Activated CD4-positive, alpha-beta T cell treated with anti-CD3 and anti-CD28 coated beads for 48 hours (primary cell): ENCODE data around the gene PLCH1.
"Not testable (repeated sequence)": the region's sequence is repeated elsewhere in the genome, so short reads cannot be mapped to it uniquely, and the experiment has no call there.

Experiments used
- DNase-seq: peaks from one replicate; pipeline ENCODE4 v3.0.0-alpha.2; 2020

The PLCH1 gene

DNA sequence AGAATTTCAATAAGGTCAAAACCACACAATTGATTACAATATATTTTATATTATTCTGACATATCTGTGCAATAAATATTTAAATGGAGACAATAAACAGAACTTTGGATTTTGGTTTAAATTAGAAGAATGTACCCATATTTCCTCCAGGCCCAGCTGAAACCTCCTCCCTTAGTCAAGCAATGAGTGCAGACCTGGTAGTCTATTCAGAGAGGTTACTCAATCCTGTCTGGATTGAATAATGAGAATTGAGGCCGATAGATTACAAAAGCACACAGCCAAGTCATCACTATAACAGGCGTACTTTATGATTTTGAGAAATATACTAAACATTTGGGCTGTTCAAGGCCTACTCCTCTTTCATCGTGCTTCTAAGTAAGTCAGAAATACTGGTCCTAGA is 336.9 kb downstream of the PLCH1 start:
- no peak for DNase-seq

DNA sequence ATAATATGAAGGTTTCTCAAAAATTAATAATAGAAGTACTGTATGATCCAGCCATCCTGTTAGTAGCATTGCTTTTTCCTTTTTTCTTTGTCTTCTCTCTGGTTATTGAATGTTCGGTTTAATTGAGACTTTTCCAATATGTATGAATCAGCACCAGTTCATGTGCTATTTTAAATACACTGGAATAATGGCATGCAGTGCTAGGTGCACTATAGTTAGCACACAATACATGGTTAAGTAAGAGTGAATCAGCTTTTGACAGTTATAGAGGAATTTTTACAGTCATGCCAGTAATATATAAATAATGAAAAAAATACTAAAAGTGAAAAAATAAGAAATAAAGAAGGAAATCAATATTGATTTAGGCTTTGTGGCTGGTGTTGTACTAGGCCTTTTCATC is 337.5 kb downstream of the PLCH1 start:
- DNase-seq = no peak

DNA sequence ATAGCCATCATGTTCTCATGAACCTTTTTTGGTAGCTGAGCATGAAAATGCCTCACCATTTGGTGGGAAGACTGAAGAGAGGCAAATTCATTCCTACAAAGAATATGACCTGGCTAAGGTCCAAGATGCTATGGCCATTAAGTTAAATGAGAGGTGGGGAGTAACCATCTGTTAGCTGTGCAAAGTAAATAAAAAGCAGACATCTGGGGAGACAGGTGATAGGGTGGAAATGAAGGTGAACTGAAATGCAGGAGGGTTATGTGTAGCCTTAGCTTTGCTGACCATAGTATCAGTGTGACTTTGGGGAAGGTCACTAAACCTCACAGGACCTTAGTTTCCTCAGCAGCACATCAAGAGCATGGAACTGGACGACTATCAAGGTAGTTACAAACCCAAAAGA is 340.4 kb downstream of the PLCH1 start:
- no peak for DNase-seq

DNA sequence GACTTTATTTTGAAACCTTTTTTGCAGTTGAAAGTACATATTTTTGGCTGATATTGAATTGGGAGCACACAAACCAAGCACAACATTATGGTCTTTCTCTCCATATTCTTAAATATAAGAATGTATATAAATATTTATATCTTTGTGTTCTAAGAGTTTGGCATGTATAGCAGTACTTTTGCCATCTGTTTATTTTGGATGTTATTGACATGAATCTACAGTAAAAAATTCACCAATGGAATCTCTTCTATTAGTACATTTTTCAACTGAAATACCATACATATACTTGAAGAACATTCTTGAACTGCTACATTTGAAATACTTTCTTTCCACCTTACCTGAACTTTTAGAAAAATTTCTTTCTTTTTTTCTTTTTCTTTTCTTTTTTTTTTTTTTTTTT is 342.2 kb downstream of the PLCH1 start:
- no peak for DNase-seq

DNA sequence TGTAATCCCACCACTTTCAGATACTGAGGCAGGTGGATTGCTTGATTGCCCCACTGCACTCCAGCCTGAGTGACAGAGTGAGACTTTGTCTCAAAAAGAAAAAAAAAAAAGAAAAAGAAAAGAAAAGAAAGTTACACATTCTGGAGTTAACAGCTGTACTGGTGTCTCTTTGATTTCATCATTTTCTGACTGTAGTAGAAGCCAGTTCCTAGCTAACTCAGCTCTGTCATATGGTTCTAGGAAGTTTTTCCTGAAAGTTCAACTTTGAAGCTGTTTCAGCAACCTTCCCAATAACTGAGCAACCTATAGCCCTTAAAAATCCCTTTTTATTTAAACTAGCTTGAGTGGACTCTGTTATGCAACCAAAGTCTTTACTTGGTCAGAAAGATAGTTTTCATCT is 346.8 kb downstream of the PLCH1 start:
- DNase-seq = no peak

DNA sequence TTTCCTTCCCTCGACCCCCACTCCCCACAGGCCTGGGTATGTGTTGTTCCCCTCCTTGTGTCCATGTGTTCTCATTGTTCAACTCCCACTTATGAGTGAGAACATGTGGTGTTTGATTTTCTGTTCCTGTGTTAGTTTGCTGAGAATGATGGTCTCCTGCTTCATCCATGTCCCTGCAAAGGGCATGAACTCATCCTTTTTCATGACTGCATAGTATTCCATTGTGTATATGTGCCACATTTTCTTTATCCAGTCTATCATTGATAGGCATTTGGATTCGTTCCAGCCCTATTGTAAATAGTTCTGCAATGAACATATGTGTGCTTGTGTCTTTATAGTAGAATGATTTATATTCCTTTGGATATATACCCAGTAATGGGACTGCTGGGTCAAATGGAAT is 350.0 kb downstream of the PLCH1 start:
- DNase-seq = not testable (repeated sequence)

DNA sequence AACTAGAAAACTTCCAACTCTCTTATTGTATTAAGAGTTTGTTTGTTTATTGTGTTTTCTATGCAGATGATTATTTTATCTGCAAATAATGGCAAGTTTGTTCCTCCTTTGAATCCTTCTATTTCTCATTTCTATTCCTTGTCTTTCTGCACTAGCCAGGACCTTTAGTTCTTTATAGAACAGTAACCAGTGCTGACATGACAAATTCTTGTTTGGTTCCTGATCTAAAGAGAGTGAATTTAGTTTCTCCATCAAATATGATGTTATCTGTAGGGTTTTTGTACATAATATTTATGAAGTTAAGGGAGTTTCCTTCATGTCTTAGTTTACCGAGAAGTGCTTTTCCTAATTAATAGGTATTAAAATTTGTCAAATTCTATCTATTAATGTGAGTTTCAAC is 350.6 kb downstream of the PLCH1 start:
- no peak for DNase-seq

DNA sequence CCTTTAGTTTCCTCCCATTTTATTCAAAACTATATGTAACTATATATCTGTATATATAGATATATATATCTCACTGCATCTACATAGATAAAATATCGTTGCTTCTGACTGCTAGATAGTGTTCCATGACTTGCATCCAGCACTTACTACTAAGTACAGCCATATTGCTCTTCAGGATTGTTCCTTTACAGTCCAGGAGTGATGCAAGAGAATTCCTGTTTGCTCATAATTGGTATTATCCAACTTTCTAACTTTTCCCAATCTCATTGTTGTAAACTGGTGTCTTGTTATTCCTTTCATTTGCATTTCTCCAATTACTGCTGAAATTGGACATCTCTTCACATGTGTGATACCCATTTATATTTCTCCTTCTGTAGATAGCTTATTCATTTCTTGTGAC is 351.6 kb downstream of the PLCH1 start:
- no peak for DNase-seq

DNA sequence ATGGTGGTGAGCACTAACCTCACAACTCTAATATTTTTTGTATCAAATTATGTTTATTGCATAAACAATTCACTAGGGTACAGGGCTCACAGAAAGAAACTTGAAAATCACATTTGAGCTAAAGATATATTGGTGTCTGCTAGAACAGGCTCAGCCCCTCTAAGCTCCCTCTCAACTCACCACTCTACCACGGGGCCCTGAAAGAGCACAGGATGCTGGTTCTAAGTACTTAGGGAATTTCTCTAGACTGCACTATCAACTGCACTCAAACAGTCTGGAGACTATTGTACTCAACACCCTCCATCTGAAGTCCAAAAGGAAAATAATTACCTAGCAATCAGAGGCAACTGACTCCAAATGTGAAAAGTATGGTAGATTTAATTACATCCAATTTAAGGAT is 352.7 kb downstream of the PLCH1 start:
- DNase-seq = no peak

DNA sequence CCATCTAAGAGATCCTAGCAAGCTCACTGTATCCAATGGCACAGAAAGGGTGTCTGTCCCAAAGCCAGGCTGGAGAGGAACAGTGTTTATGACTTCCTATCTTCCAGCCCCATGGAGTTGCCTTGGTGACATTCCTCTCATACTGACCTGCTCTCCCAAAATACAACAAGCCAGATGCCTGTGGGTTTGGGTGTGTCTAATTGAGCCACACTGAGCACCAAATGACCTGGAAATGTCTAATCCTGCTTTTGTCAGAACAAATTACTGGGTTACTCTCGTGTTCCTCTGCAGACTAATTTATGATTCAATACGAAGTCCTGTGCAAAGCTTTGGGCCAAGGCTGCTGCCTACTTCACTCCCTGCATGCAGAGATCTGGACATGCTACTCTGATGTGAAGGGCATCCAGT is 353.3 kb downstream of the PLCH1 start:
- DNase-seq = no peak

DNA sequence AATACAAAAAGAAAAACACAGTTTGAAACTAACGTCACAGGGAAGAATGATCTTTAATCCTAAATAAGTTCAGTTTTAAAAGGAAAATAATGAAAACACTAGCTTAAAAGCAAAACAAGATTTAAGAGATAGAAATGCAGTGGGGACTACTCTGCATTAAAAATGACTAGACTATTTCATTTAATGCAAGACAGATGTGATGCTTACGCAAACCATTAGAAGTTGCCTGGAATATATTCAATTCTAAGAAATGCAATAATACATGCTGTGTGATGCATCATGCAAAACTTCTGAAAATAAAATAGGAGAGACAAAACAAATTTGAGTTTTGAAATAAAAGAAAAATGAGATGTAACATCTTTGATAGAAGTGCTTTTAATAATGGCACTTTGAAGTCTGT is 353.8 kb downstream of the PLCH1 start:
- no peak for DNase-seq

DNA sequence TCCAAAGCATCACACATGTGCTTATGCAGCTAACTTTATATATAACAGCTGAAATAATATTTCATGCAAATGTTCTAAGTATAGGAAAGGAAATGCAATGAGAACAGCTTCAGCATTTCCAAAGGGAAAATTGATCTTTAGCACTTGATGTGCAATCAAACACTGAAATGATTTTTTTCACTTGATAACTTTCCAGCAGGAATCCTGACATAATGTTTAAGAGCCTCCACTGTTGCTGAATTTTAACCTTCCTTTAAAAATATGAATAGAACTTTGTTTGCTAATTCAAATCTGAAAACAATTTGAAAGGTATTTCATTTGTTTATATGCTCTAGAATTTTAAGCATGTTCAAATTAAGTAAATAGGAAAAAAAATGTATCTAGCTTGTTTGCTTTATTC is 354.5 kb downstream of the PLCH1 start:
- no peak for DNase-seq

DNA sequence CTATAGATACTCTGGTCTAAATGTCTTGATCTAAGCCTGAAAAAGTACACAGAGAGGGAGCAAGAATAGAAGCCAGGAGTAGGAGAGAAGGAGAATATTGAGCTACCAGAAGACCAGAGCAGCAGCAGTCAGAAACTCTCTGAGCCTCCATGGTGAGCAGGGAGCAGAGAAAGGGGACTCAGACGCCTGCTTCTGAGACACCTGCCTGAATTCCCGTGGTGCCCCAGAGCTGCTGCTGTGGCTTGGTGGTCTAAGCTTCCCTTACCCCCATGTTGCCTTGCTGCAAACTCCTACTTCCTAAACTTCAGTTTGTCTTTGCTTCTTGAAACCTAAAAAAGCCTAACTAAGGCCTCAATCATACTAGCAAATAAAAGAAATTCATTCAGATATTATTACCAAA is 356.5 kb downstream of the PLCH1 start:
- no peak for DNase-seq

DNA sequence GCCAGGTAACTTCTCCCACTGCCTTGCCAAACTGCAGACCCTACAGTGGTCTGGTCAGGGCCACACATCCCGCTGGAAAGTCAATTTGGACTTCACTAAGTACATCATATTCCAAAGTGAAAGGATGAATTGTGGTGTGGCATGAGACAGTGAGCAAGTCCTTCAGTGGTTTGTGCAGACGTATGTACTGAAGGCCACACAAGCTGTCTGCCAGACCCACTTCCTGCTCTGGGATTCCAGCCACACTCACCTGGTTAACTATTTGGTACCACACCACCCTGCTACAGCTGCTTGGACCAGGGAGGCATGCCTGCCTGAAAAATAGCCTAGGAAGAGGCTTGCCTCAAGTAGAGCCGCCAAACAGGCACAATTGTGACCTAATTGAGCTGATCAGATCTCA is 357.3 kb downstream of the PLCH1 start:
- no peak for DNase-seq

DNA sequence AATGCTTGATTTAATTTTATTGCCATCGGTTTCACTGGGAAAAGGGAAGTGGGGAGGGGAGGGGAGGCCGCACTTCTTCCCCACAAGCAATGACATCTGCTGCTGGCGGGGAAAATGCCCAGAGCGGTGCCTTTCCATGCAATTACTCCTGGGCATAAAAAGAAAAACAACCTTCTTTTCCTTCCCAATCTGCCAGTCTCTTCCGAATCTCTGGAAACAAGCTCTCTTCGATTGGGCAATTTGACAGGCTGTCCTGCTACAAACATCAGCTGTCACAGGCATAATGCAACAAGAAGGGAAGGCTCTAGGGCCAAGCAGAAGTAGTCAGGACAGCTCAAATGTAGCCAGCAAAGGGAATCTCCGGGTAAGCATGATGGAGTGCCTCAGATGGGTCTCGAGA is 358.0 kb downstream of the PLCH1 start:
- DNase-seq = no peak

DNA sequence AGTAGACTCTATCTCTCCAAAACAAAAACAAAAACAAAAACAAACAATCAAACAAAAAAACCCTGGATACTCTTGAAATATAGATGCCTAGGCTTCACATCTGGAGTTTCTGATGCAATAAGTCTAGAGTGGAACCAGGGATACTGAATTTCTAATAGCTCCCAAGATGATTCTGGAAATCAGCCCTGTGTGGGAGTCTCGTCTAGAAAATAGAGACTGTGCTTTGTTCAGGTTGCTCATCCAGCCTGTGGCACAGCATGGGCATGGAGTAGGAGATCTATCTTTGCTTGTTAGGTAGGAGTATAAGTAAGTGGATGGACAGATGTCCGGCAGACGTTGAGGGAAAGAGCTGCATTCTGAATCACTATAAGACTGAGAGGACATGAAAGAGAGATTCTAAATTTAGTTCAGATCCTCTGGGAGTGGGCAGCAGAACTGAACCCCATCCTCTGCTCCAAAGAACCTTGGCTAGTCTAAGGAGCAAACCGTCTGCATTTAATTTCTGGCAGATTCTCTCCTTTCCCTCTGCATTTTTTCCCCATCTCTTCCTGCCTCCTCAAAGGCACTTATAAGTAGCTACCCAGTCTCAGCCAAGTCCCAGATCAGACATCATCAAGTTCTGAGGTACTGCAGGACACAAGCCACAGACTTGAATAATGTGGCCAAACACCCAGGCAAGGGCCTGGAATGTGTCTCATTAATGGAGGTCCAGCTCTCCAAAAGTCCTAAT is 358.8 kb downstream of the PLCH1 start:
- DNase-seq = no peak

DNA sequence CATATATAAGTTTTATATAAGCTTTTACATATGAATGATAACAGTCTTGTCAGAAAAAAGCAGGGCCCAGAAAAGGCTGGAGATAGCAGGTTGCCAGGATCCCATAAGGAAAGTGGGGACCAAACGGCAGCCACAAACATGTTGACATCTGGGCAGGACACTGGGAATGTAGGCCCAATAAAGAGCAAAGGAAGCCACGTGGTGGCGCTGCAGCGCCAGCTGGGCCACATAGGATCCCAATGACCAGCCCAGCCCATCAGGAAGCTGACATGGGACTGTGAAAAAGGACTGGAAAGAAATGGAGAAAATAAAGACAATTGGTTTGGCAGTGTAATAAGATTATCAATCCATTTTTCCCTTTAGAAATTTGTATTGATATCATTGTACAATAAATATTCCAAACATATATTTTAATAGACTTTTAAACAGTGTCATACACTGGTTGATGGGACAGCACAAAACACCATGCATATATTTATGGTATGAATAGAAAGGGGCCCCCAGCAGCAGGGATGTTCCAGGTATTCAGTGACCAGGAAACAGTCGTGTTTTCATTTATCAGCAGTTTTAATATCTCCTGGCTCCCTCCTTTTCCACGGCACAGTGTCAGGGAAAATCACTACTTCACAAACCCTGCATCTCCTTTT is 362.4 kb downstream of the PLCH1 start:
- DNase-seq = peak; percentile 30

DNA sequence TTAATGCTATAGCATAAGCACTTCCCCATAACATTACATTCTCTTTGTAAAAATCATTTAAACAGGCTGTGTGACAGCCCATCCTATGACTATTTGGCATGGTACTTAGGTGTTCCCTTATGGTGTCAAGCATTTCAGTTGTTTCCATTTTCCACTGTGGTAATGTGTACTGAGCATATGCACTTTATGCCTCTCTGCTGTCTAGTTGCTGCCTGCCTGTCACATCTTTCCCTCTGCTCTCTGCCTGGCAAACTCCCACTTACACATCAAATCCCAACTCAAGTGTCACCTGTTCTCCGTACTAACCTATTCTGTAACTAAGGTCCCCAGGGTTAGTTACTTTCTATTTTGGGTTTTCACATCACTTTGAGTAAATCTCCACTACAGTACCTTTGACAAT is 367.0 kb downstream of the PLCH1 start:
- no peak for DNase-seq

DNA sequence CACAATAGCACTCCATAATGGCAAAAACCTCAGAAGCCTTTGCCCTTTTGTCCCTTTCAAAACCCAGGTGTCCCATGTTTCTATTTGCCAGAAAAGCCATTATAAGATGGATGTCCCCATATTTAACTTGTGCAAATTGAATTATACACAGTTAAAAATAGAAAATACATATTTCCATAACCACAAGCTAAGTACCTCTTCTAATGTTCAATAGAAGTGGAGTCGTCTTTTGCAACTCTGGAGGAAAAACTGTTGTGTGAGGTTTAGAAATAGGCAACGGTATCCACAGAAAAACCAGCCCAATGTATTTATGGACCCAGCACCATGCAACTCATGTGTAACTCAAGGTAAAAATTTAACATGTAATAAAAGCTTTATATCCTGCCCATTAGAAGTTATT is 367.8 kb downstream of the PLCH1 start:
- no peak for DNase-seq

DNA sequence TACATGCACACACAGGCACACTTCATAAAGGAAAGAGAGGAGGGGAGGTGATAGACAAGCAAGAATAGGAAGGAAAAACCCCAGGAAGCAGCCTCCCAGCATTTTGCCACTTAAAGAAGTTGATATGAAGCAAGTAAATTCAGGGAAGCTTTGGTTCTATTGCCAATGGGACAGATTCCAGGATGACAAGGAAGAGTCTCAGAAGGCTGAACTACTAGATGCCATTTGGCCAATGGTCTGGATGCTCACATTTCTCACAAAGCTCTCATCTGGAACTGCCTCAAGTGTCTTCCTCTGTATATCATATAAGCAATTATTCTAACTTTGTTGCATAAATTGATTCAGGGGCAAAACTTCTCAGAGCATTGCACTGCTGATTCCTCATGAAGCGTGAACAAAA is 372.6 kb downstream of the PLCH1 start:
- DNase-seq = no peak

DNA sequence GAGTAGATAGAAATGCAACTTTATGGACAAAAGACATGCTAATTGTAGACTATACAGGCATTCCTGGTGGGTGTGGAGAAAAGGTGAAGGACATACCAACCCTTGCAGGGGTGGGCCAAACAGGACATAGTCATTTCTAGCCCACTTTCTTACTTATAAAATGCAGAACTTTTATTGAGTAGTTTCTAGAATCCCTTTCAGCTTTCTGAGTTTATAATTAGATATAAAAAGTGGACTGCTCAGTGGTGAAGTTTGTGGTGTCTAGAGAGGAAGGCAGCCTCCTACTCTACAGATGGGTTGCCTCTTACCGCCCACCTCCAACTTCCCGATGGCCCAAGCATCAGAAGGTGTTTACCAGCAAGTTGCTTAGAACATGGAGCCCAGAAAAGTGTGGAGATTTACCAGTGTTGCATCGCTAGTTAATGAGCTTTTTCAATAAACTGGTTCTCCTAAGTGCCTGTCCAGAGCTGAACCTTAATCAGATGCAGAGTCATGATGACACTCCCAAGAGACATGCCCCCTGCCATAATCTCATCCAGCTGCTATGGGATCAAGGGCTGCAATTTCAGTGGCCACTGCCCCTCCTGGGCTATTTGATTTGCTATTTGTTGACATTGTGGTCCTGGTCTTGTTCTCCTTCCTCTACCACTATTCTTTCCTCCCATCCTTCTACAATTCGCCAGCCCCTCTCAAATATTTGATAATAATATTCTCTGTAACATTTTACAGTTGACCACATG is 373.9 kb downstream of the PLCH1 start:
- no peak for DNase-seq

DNA sequence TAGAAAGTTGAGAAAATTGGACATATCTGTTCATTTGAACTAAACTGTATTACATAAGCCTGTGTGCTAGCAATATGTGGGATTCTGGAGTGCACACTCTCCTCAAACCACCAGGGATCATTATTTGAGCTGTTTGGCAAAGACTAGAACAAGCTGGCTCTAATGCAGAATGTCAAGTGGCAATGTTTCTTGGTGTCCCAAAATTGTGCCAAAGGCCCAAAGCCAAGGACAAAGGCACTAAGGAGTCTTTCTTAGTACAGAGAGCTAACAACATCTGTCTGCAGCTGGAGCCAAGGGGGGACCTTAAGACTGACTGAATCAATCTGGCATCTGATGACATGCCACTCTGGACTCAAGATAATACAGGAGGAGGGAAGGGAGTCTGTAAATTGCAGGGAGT is 374.7 kb downstream of the PLCH1 start:
- no peak for DNase-seq

DNA sequence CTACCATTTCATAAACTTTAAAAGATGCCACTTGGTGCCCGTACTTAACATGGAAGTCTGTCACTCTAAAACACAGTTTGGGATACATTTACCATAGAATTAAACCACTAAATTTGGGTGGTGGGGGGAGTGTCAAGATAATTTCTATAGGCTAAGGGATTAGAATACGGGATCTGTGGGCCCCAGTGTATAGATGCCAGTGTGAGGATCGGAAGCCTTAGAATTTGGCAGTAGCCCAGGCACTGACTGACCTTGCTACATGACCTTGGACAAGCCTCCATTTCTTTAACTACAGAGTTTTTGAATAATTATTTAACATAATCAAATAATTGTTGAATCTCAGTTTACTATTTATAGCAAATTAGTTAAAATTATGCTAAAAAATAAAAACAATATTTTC is 375.1 kb downstream of the PLCH1 start:
- DNase-seq = no peak

DNA sequence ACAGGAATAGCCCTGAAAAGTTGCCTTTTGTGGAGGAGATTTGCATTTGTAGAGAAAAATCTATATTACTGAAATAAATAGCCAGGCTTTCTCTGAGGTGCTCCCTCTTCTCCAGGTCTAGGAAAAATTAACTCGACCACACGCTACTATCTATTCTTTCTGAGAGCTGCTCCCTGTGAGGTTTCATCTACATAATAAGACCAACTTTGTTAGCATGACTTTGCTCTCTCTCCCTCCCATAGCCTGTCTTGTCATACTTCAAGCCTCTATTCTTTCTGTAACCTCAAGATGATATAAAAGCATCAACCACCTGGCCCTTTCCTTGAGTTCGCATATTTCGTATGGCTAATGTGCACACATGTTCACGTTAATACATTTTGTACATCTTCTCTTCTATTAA is 375.6 kb downstream of the PLCH1 start:
- no peak for DNase-seq
